Astrocyte of the spinal cord (primary cell): ENCODE measurements around the gene SLC2A8.

Source experiments
- DNase-seq: peaks from one replicate; pipeline ENCODE4 v3.0.0; 2011; ENCODE audit warnings: low read depth, low spot score
- H3K4me3 ChIP-seq: 2 replicates; pipeline ENCODE4 v1.5.1; 2011; ENCODE audit warnings: low read depth, mild to moderate bottlenecking, low read length, moderate library complexity
- CTCF ChIP-seq: IDR thresholded peaks from 2 replicates; pipeline ENCODE4 v1.5.1; 2012; ENCODE audit warnings: low read depth, mild to moderate bottlenecking, low read length, inconsistent platforms
- in situ Hi-C: cut with HindIII; loops from 2 replicates; pipeline ENCODE4 v1.10.0; 2017; ENCODE audit warnings: low sequenced_read_pairs

SLC2A8 gene

GRCh38 chr9:127418037-127418471 lies 21.1 kb downstream of the SLC2A8 start:
- peak; percentile 32 for TF ChIP-seq CTCF
- no peak overlapping the region for H3K4me3 ChIP-seq
- in situ Hi-C loops, result no loop called here
- no peak for DNase-seq

- no peak overlapping the region for H3K4me3 ChIP-seq
- DNase-seq, result no peak
- in situ Hi-C loops, result no loop called here
- TF ChIP-seq CTCF, result no peak
These were observed 22.4 kb downstream of the SLC2A8 start for GRCh38 chr9:127419348-127419747.

GRCh38 chr9:127421057-127421456 lies 24.1 kb downstream of the SLC2A8 start:
- no peak for TF ChIP-seq CTCF
- DNase-seq, result no peak
- in situ Hi-C loops, result no loop called here
- H3K4me3 ChIP-seq, result no peak overlapping the region

GRCh38 chr9:127422133-127422782 lies 25.3 kb downstream of the SLC2A8 start:
- no peak for TF ChIP-seq CTCF
- no peak for DNase-seq
- in situ Hi-C loops, result no loop called here
- no peak overlapping the region for H3K4me3 ChIP-seq

GRCh38 chr9:127422787-127423186 lies 25.8 kb downstream of the SLC2A8 start:
- H3K4me3 ChIP-seq, result peak overlapping the region; percentile 97
- no peak for DNase-seq
- no peak for TF ChIP-seq CTCF
- in situ Hi-C loops, result no loop called here

GRCh38 chr9:127423476-127423933 lies 26.5 kb downstream of the SLC2A8 start:
- no peak for TF ChIP-seq CTCF
- no peak for DNase-seq

More at GRCh38 chr9:127423476-127423933, 26.5 kb downstream of the SLC2A8 start:
- in situ Hi-C loops, result no loop called here
- peak overlapping the region; percentile 97 for H3K4me3 ChIP-seq
